Measurements from ENCODE around the gene WASF2.

- TF ChIP-seq POLR2A (IDR thresholded peaks at IDR 0.05), result peak in 1 of 3 donors; percentile 18
- TF ChIP-seq CTCF (IDR thresholded peaks at IDR 0.05), result no peak
Measured at GRCh38 chr1:27526569-27527222, 36.7 kb upstream of the WASF2 start.

All from body of pancreas (tissue), 4 donors.